ELR (cell line): Measurements from ENCODE around the gene HHAT.

ENCODE experiments used
- DNase-seq: peaks from one replicate; pipeline ENCODE4 v3.0.0-alpha.2; 2015; ENCODE audit warnings: low read depth

The HHAT gene

DNA sequence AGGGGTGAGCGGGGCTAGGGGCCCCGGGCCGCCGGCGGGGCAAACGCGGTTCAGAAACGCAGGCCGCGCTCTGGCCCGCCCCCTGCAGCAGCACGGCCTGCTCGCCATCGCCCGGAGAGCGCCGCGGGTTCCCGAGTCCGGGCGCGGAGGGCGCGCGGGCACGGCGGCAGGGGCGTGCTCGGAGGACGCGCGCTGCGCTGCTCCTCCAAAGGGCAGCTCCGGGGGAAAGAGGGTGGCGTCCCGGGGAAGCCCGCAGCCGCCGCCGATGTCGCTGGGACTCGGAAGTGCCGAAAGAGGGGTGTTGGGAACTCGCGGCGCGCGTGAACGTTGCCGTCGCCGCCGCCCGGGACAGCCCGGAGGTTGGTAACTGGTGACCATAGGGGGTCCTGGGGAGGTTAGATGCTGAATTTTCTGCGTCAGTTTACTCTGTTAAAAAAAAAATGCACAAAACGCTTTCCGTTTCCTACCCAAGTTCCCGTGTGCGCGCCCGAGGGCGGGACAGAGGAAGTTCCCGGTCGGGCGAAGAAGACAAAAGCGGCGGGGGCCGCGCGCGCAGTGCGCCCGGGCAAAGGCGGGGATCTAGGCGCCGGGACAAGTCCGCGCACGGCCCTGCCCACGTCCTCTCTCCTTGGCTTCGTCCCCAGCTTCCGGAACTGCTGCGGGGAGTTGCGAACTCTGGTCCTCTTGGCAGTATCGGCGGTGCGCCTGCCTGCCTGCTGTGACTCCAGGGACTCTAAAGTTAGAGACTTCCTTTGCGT is at the start of gene HHAT:
TSS of gene HHAT (plus strand) at position 157 of the 758 bp plus-strand sequence. CDS start 20,074 bp downstream, outside the sequence.
- peak; percentile 85 for DNase-seq

DNA sequence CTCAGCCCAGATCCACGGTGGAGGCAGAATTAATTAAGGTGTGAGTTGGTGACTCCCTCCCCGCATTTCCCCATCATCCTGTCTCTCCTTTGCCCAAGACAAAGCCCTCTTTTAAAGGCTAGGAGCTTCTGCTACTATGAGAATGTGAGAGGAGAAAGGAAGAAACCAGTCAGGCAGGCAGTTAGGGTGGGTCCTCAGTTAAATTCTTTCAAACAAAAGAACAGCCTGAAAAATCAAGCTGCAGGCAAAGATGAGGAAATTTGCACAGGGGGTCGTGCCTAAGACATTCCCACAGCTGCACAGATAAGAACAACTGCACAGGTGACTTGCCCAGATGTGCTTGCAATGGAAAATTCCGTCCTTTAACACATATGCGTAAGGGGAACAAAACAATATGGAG is 48.5 kb upstream of the HHAT start:
- no peak for DNase-seq

- DNase-seq, result no peak
These were observed 40.6 kb upstream of the HHAT start for GRCh38 chr1:210288116-210288515.

GRCh38 chr1:210289248-210289647 is 39.5 kb upstream of the HHAT start:
- no peak for DNase-seq

GRCh38 chr1:210291081-210291764 is 37.5 kb upstream of the HHAT start:
- no peak for DNase-seq

DNA sequence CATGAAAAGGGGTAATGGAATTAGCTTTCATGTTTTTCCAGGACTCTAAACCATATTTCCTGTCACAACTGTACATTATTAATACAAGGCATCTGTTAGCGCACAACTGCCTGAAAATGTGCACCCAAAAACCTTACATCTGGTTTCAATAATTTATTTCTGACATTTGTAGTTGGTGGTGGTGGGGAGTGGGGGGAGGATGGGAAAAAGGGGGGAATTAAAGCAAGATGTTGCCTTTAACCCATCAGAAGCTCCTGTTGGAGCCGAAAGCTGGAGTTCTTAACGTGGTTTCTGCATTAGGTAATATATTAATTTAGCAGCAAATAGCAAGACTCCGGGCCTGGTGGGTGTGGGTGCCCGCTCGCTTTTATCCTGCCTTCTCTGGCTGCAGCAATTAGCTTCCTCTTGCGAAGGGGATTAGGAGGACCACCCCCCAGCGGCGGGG is 36.9 kb upstream of the HHAT start:
- DNase-seq, result peak; percentile 15

GRCh38 chr1:210292231-210292871 is 36.4 kb upstream of the HHAT start:
- DNase-seq, result peak; percentile 70

- peak; percentile 39 for DNase-seq
These were observed 35.5 kb upstream of the HHAT start for GRCh38 chr1:210293171-210293607.

GRCh38 chr1:210294999-210295745 is 33.5 kb upstream of the HHAT start:
- peak; percentile 23 for DNase-seq

- DNase-seq, result no peak
These were observed 32.0 kb upstream of the HHAT start for GRCh38 chr1:210296682-210297081.

DNA sequence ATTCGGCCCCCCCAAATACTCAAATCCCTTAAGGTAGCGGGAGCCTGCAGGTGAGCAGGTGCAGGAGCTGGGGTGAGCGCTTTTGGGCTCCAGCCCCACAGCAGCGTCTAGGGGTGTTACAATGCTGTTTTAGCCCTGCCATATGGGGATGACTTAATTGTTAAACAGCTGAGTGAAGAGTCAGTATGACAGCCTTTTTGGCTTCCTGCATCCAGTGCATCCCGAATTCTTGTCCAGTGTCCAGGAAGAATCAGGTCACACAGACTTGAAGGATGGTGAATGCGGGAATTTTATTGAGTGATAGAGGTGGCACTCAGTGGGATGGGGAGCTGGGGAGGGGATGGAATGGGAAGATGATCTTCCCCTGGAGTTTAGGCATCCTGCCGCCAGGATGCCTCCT is 30.4 kb upstream of the HHAT start:
- DNase-seq, result no peak

- no peak for DNase-seq
These were observed 29.8 kb upstream of the HHAT start for GRCh38 chr1:210298936-210299335.

GRCh38 chr1:210299501-210299900 is 29.2 kb upstream of the HHAT start:
- no peak for DNase-seq

- DNase-seq, result no peak
These were observed 27.6 kb upstream of the HHAT start for GRCh38 chr1:210300923-210301614.

DNA sequence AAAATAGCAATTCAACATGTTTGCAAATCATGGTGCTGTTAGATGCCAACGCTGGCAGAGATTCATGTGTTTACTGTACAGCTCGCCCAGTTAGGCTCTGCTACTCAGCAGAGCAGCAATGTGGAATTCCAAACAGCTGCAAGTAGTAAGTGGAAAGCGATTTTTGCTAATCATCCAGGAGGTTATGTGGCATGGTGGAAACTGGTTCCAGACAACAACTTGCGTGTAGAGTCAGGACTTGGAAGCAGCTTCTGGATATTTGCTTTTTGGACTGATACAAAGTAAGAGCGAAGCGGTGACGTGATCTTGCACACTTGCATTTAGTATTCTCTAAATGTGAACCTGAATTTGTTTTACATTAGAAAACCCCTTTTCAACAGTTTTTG is 27.1 kb upstream of the HHAT start:
- DNase-seq, result no peak

- DNase-seq, result no peak
These were observed 26.2 kb upstream of the HHAT start for GRCh38 chr1:210302501-210302900.

- no peak for DNase-seq
These were observed 25.3 kb upstream of the HHAT start for GRCh38 chr1:210303391-210303790.

GRCh38 chr1:210310562-210311153 is 18.0 kb upstream of the HHAT start:
- no peak for DNase-seq

DNA sequence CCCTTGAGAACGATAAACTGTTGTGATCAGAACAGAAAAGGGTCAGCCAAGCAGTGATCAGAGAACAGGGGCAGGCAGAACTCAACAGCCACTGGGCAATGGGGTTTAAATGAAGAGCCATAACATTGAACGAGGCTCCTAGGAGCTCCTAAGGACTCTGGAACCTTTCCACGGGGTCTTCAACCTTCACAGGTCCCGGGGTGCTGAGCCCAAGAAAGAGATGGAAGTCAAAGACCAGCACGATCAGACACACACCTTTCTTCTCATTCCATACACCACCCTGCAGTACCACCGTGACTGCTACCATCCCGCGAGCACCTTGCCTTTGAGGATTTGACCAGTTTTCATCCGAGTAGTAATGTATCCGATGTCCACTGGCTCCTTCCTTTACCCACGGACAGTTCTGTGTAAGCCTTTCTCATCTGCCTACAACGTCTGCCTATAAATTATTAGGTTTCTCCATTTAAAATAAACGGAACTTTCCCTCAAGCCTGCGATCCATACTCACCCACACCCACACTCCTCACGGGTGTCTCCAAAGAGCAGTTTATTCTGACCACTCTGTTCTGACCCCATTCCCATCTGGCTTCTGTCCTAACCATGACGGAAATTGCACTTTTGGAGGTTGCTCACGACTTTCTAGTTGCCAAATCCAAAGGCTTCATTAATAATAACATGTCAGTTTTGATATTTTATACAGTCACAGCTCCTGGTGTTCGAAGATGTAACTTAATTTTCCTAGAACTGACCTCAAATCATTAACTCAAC is 16.8 kb upstream of the HHAT start:
- DNase-seq, result no peak

DNA sequence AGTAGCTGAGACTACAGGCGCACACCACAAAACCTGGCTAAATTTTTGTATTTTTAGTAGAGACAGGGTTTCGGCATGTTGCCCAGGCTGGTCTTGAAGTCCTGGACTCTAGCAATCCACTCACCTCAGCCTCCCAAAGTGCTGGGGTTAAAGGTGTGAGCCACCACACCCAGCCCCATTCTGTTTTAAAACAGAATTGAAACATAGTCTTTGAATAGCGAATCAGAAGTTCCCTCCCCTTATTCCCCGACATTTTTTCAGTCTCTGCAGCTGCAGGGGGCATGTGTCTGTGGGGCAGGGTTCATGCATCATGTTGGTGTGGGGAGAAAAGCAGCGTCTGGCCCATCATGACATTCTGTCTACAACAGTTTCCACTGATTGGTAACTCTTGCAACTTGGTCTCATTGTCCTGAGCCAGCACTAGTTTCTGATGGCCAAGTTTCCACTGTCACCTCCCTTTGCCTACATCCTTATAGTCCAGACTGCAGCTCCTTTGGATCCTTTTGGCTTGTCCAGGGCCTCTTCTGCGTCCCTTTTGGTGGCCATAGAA is 15.6 kb upstream of the HHAT start:
- no peak for DNase-seq
